HG03159 (cell line): ENCODE measurements around the gene LONRF3.
"Not testable (repeated sequence)": the region's sequence is repeated elsewhere in the genome, so short reads cannot be mapped to it uniquely, and the experiment has no call there.

Experiments
- ATAC-seq: cut with Tn5 transposase; IDR thresholded peaks from one replicate; pipeline ENCODE4 v1.9.1; 2021; ENCODE audit warnings: mild to moderate bottlenecking, moderate library complexity; ENCODE audit not compliant: unreplicated experiment

Gene LONRF3

DNA sequence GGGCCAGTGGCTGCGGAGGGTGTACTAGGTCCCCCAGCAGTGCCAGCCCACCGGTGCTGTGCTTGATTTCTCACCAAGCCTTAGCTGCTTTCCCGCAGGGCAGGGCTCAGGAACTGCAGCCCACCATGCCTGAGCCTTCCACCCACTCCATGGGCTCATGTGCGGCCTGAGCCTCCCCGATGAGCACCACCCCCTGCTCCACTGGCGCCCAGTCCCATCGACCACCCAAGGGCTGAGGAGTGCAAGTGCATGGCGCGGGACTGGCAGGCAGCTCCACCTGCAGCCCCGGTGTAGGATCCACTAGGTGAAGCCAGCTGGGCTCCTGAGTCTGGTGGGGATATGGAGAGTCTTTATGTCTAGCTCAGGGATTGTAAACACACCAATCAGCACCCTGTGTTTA is 55.2 kb downstream of the LONRF3 start:
- ATAC-seq: not testable (repeated sequence)

DNA sequence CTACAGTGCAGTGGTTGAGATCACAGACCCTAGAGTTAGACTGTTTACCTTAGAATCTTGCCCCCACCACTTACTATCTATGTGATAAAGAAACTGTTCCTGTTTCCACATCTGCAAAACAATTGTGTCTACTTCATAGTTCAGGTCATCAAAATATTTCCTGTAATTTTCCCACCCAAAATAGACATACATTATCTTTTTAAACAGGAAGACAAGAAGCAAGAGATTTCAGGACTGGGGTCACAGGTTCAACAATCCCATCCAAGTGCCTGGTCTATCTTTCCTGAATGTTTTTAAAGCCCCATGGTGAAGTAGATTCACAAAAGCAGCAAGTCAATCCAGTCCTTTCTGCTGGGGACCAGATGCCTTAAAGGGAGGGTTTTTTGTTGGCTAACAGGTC is 56.6 kb downstream of the LONRF3 start:
- ATAC-seq: no peak

DNA sequence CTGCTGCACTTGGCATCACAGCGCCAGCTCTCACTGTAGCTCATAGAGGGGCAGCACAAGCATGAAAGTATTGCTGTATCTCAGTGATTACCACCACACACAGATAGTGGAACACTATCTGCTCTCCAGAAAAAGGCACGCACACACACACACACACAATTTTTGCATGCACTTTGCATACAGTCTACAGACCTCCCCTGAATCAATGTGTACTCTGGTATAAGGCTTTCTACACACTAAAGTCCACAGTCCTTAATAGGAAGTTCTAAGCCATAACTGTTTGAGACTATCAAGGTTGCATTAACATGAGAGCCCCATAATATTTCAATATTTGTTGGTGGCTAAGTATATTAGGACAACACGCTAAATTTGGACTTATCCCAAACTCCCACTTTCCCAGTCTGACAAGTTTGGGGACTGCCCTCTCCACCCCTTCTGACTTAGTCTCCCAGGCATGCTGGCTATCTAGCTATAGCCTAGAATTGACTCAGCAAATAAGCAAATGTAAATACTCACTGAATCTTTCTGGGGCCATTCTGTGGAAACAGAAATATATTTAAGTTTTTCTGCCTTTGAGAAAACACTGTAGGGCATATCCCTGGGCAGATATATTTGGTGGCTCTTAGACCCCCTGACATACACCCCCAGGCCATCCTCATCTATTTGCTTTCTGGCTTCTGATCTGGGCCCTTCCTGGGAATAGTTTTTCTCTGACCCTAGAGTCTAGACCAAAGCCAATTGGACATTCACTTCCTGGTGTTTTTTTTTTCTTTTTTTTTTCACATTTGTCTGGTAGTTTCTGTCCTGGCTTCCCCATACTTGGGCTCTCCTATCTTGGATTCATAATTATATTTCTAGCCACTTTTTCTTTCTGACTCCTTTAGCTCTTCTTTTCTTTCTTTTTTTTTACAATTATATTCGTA is 62.0 kb downstream of the LONRF3 start:
- ATAC-seq: no peak

DNA sequence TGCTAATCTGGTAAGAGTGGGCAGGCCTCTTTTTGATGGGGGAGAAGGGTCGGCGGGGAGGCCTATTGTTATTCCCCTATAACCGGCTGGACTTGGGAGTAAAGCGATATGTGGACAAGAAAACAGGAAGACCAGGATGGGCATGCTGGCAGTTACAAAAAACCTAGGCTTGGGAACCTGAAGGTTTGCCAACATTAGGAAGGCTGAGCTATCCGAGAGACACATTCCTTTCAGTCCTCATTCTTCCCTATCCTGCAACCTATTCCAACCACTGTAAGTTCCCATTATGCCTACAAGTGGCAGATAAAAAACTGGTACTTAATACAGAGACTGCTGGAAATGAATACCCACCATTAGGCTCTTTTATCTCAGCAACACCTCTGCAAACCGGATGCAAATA is 66.0 kb downstream of the LONRF3 start:
- ATAC-seq: no peak

DNA sequence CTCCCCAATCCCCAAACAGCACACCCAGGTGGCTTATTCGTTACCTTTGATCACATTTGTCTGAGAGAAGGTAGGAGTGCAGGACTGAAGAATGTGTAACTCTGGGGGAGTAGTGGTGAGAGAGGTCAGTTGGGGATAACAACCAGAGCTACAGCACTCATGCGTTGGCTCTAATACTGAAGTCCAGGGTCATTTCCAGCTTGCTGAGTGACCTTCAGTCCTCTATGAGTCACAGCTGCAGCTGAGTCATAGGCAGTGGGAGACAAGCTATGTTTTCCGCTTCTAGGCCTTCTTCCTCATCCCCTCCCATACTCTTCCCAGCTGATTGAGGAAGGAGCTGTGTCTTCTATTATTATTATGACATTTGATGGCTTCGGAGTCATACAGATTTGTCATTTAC is 66.8 kb downstream of the LONRF3 start:
- no peak for ATAC-seq

DNA sequence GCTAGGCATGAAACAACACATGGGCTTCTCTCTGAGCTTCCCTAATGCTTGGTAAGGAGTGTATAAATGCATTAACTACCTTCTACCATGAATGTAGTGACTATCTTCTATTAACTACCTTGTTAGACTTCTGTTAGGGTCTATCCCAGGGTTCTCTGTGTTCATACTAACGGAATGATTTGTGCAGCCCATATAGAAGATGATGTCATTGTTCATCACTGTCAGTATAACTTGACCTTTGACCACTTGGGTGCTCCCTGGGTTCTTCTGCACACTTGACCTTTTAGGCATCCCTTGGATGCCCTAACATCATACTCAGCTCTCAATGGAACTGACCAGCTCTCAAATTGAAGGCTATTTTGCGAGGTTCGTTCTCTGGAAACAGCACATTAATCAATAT is 67.6 kb downstream of the LONRF3 start:
- ATAC-seq: no peak

DNA sequence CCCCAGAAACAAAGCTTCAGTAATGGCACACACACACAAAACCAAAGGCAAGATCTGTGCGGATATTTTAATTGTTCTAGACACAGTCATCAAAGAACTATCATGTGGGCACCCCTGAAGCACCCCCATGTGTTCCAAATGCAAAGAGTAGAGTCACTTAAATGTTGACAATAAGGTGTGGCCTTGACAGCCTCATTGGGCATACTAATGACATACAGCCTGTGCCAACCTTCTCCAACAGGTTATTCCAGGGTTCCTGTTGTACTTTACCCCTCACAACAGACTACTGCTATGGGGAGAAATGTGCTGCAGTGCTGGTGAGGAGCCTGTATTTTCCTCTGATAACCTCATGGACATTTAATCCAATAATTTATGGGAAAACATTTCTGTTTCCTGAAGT is 68.6 kb downstream of the LONRF3 start:
- no peak for ATAC-seq

DNA sequence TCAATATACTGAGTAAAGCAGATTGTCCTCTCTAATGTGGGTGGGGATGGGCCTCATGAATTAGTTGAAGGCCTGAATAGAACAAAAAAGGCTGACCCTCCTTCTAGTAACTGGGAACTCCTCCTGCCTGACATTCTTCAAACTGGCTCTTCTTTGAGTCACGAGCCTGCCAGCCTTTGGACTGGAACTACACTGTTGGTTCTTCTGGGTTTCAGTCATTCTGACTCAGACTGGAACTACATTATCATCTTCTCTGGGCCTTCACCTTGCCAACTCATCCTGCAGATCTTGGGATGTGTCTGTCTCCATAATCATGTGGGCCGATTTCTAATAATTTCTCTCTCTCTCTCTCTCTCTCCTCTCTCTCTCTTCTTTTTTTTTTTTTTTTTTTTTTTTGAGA is 71.5 kb downstream of the LONRF3 start:
- ATAC-seq: no peak

DNA sequence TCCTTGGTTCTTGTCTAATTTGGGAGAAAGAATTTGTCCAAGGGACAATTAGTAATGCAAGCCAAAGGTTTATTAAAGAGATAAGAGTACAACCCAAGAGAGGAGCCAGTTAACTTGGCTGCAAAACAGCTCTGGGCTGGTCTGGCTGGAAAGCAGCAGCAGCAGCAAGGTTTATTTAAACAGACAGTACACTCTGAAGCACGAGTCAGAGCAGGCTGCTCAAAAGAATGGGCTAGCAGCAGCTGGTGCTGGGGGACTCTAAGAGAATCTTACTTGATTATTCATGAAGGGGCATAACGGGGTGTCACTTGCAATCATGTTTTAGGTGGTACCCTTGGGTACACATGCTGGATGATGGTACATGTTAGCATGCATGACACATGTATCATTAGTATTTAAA is 81.3 kb downstream of the LONRF3 start:
- no peak for ATAC-seq

DNA sequence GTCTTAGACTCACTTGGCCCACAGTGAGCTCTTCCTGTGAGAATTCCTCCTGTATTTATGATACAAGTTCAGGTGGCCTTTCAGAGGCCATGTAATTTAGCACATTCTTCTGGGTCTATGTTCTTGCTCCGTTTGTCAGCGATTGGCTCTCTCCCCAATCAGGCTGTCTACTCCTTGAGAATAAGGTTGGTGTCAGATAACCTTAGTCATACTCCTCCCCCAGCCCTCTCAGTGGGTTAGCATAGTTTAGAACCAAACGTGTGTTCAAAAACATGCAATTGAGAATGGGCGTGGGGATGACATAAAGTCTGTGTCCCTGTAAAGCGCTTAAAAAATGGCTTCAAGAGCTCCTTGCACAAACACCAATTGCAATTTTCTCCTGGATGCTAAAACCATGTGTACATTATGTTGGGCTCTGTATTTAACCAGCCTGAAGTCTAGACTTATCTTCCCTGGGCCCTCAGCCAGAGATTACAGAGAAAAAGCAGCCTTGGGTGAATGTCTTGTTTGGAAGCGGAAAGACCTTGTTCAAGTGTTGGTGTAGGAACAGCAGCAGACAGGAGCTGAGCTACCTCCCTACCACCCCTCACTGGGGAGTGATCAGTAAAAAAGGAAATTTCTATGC is 88.4 kb downstream of the LONRF3 start:
- ATAC-seq: no peak

DNA sequence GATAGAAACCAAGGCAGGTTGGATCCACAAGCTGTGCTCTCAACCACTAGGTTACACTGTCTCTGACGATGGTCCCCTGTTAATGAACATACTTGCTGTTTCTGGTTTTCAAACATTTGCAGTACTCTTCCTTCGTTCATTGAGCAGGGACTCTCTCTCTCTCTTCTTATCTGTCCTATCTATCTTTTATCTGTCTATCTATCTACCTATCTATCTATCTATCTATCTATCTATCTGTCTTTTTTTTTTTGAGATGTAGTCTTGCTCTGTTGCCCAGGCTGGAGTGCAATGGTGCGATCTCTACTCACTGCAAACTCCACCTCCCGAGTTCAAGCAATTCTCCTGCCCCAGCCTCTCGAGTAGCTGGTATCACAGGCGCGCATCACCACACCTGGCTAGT is 89.0 kb downstream of the LONRF3 start:
- ATAC-seq: no peak

DNA sequence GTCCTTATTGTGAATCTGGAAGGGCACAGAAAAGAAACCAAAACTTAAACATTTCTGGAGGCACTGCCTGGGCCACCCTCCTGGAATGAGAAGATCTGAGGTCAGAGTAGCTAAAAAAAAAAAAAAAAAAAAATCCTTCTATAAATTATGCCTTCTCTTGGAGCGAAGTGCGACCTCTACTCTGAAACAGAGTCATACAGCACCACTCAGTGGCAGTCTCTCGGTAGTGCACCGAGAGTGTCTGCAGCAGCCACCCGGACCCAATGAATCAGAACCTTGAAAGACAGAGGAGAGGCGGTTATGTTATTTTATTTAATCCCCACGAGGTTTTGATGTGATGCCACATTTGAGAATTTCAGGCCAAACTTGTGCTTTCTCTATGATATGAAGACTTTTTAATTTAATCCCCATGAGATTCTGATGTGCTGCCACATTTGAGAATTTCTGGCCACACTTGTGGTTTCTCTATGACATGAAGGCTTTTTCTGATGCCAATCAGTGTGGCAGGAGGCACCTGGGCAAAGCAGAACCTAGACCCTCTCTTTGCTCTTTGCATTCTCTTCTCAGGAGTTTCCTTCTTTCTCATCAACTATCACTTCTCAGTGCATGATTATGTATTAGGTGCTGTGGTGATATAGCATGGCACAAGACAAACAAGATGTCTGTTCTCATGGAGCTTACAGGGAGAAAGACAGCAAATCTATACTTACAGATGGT is 92.8 kb downstream of the LONRF3 start:
- peak; percentile 54 for ATAC-seq
